Hematopoietic multipotent progenitor cell treated with erythropoietin and hydrocortisone succinate and interleukin-3 and kit ligand, for 6 days (in vitro differentiated cells): ENCODE measurements around the gene CATSPER2.
"Not testable (repeated sequence)": the region's sequence is repeated elsewhere in the genome, so short reads cannot be mapped to it uniquely, and the experiment has no call there.

Experiments used
- DNase-seq: peaks from one replicate; pipeline ENCODE4 v3.0.0-alpha.2; 2015

Gene CATSPER2

GRCh38 chr15:43648649-43649429 is at the start of gene CATSPER2:
TSS of gene CATSPER2 (minus strand) at chr15:43648844. CDS start at chr15:43648061, 783 bp downstream.
- no peak for DNase-seq

- not testable (repeated sequence) for DNase-seq
Measured at GRCh38 chr15:43693148-43694022, 44.7 kb upstream of the CATSPER2 start, which contains the start of gene CKMT1A. TSS of gene CKMT1A (plus strand) at chr15:43693859. CDS start at chr15:43694051, 192 bp downstream.

- DNase-seq, result not testable (repeated sequence)
Measured at GRCh38 chr15:43692679-43693078, 44.0 kb upstream of the CATSPER2 start.

GRCh38 chr15:43689604-43690301 is 41.1 kb upstream of the CATSPER2 start:
- DNase-seq, result not testable (repeated sequence)

- not testable (repeated sequence) for DNase-seq
Measured at GRCh38 chr15:43674175-43674574, 25.5 kb upstream of the CATSPER2 start.

- DNase-seq, result not testable (repeated sequence)
Measured at GRCh38 chr15:43666177-43666576, 17.5 kb upstream of the CATSPER2 start.

GRCh38 chr15:43663333-43663732 is 14.7 kb upstream of the CATSPER2 start:
- DNase-seq, result not testable (repeated sequence)

- DNase-seq, result not testable (repeated sequence)
Measured at GRCh38 chr15:43662293-43662692, 13.6 kb upstream of the CATSPER2 start.

- DNase-seq, result not testable (repeated sequence)
Measured at GRCh38 chr15:43659727-43660126, 11.1 kb upstream of the CATSPER2 start.

- DNase-seq, result not testable (repeated sequence)
Measured at GRCh38 chr15:43649430-43649926, 834 bp upstream of the CATSPER2 start.

- not testable (repeated sequence) for DNase-seq
Measured at GRCh38 chr15:43638464-43639204, 10.0 kb downstream of the CATSPER2 start.

- not testable (repeated sequence) for DNase-seq
Measured at GRCh38 chr15:43626937-43627336, 21.7 kb downstream of the CATSPER2 start.

- DNase-seq, result no peak
Measured at GRCh38 chr15:43625106-43625505, 23.5 kb downstream of the CATSPER2 start.

GRCh38 chr15:43622068-43622799 is 26.4 kb downstream of the CATSPER2 start:
- DNase-seq, result not testable (repeated sequence)

GRCh38 chr15:43618700-43619099 is 29.9 kb downstream of the CATSPER2 start, which contains the start of gene STRC:
TSS of gene STRC (minus strand) at chr15:43618800. CDS start at chr15:43618722, 78 bp downstream.
- DNase-seq, result not testable (repeated sequence)

GRCh38 chr15:43617750-43618149 is 30.9 kb downstream of the CATSPER2 start:
- DNase-seq, result not testable (repeated sequence)

- DNase-seq, result not testable (repeated sequence)
Measured at GRCh38 chr15:43602233-43602632, 46.4 kb downstream of the CATSPER2 start.

GRCh38 chr15:43600200-43600599 is 48.4 kb downstream of the CATSPER2 start:
- DNase-seq, result not testable (repeated sequence)

- DNase-seq, result not testable (repeated sequence)
Measured at GRCh38 chr15:43599131-43599530, 49.5 kb downstream of the CATSPER2 start.

GRCh38 chr15:43593328-43594190 is 55.1 kb downstream of the CATSPER2 start, which contains the start of gene CKMT1B:
TSS of gene CKMT1B (plus strand) at chr15:43594027. CDS start at chr15:43594219, 192 bp downstream.
- DNase-seq, result not testable (repeated sequence)
